Spleen (tissue), 7 donors: ENCODE measurements around the gene CXCR4.

ENCODE experiments used
- POLR2A ChIP-seq, 3 donors: fragments of 450-650 bp; IDR thresholded peaks; one replicate each; pipeline ENCODE4 v1.5.1; 2017; ENCODE audit warnings: antibody characterized with exemption in 3 of 3, mild to moderate bottlenecking in 1 of 3
- TF ChIP-seq, protein P1 (sequence below), 11 experiments: fragments of 200-600 bp in 7 of 11; fragments of 450-650 bp in 4 of 11; sonication (generic) in 4 of 11; IDR thresholded peaks in 8 of 11; conservative IDR thresholded peaks in 3 of 11; 1 replicate in 7 of 11; 2 replicates in 4 of 11; pipeline versions ENCODE4 v1.4.0 to v1.8.0; 2016 to 2021; ENCODE audit warnings: antibody characterized with exemption in 11 of 11, inconsistent platforms in 4 of 11, mild to moderate bottlenecking in 1 of 11
- donor health status: DM: no; HTN: no; CAD: no; lungs with moderate emphysema.
- donor health status: DM: no; HTN: no; CAD: no.
- donor health status: DM: no; HTN: no; CAD: no.

DNA sequence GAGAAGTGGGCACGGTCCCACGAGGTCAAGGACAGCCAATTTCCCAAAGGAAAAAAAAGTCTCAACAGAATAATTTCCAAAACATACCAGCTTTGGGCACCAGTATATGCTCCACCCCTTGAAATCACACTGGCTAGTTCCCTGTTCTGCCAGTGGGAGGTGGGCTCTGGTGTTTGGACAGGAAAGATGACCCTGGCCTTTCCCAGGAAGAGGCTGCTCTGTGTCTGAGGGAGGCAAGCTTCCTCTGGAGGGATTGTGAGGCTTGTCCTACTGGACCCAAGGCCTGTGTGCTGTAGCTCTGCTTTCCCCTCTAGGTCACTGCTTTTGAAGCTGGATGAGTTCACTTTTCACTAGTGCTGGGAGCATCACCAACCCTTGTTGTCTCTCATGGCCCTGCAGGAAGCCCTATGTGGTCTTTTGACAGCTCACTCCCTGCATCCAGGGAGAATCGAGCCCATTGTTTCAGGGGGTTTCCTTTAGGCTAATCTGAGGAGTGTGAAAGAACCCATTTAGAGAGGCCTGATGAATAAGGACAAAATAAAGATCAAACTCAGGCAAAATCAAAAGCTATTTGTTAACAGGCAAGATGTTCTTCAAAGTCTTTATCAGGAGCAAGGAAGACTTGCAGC is 36.3 kb downstream of the CXCR4 start:
- TF ChIP-seq, protein P1, sequence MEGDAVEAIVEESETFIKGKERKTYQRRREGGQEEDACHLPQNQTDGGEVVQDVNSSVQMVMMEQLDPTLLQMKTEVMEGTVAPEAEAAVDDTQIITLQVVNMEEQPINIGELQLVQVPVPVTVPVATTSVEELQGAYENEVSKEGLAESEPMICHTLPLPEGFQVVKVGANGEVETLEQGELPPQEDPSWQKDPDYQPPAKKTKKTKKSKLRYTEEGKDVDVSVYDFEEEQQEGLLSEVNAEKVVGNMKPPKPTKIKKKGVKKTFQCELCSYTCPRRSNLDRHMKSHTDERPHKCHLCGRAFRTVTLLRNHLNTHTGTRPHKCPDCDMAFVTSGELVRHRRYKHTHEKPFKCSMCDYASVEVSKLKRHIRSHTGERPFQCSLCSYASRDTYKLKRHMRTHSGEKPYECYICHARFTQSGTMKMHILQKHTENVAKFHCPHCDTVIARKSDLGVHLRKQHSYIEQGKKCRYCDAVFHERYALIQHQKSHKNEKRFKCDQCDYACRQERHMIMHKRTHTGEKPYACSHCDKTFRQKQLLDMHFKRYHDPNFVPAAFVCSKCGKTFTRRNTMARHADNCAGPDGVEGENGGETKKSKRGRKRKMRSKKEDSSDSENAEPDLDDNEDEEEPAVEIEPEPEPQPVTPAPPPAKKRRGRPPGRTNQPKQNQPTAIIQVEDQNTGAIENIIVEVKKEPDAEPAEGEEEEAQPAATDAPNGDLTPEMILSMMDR (IDR thresholded peaks at IDR 0.05 in 8 of 11, conservative IDR thresholded peaks at IDR 0.05 in 3 of 11): no peak
- TF ChIP-seq POLR2A (IDR thresholded peaks at IDR 0.05): no peak
